GM19463 (cell line): ENCODE data around the gene YBX1.

Source experiments
- ATAC-seq: cut with Tn5 transposase; IDR thresholded peaks from one replicate; pipeline ENCODE4 v1.9.1; 2021; ENCODE audit warnings: mild to moderate bottlenecking, moderate library complexity; ENCODE audit not compliant: unreplicated experiment

YBX1 gene

DNA sequence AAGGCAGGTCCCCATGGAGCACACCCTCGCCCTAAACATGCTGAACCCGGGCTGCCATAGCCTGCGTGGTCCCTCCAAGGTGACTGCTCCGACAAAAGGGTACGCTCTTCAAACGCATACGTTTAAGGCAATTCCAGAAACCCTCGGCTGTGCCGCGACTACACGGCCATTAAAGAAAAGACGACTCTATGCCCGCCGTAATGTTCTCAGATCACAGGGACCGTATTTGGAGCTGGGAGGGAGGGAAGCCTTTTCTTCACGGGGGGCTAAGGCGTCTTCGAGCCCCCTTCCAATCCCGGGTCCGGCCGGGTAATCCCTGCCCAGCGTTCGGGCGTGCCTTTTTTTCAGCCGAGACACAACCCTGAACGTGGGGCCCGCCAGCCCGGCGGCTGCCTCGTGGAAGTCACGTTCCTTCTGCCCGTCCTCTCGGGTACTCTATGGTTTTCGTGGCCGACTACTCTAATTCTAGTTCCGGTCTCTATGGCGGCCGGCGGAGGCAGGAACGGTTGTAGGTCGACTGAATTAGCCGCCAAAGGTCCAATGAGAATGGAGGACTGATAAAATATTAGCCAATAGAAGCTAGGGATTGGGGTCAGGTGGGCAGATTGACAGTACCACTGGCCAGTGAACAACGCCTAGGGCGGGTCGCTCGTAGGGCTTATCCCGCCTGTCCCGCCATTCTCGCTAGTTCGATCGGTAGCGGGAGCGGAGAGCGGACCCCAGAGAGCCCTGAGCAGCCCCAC, at the start of gene YBX1:
YBX1 (plus strand) TSS at position 678 of the 743 bp plus-strand sequence. CDS start 148 bp downstream, outside the sequence.
- peak; percentile 78 for ATAC-seq

DNA sequence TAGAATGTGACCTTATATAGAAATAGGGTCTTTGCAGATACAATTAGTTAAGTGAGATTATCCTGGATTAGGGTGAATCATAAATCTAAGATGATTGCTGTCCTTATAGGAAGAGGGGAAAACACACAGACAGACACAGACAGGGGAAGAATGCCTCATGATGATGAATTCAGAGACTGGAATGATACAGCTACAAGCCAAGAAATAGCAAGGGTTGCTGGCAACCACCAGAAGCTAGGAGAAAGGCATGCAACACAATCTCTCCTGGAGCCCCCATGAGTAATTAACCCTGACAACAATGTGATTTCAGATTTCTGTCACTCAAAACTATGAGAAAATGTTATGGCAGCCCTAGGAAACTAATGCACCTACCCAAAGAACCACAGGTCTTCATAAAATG, 43.1 kb upstream of the YBX1 start:
- no peak for ATAC-seq

DNA sequence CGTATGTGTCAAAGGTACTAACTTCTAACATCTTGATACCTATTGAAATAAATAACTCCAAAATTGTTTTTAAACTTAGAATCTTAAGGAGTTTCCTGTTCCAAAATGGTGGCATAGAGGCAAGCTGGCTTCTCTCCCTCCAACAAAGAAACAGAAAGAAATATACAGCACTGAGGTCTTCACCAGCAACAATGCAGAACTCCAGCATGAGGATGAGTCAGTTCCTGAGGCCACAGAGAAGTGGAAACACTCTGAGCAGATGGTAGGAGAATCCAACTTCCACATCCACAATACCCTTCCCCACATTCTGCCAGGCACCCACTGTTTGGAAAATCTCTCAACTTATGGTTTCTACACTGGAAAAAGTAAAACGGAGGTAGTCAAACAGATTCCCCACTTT, 36.2 kb upstream of the YBX1 start:
- no peak for ATAC-seq

DNA sequence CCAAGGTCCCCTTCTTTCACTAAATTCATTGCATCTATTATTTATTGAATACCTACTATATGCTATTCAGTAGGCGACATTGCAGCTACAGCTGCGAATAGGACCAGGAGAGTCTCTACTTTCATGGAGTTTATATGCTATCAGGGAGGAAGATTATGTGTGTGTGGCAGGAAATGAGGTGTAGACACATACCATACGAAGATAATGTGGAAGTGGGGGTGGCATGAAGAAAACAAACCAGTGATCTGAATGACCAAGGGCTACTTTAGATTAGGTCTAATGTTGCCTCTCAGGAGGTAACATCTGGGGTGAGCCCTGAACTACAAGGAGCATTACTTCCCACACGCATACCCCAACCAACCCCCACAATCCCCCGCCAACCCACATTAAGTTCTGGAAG, 25.0 kb upstream of the YBX1 start:
- ATAC-seq, result no peak

DNA sequence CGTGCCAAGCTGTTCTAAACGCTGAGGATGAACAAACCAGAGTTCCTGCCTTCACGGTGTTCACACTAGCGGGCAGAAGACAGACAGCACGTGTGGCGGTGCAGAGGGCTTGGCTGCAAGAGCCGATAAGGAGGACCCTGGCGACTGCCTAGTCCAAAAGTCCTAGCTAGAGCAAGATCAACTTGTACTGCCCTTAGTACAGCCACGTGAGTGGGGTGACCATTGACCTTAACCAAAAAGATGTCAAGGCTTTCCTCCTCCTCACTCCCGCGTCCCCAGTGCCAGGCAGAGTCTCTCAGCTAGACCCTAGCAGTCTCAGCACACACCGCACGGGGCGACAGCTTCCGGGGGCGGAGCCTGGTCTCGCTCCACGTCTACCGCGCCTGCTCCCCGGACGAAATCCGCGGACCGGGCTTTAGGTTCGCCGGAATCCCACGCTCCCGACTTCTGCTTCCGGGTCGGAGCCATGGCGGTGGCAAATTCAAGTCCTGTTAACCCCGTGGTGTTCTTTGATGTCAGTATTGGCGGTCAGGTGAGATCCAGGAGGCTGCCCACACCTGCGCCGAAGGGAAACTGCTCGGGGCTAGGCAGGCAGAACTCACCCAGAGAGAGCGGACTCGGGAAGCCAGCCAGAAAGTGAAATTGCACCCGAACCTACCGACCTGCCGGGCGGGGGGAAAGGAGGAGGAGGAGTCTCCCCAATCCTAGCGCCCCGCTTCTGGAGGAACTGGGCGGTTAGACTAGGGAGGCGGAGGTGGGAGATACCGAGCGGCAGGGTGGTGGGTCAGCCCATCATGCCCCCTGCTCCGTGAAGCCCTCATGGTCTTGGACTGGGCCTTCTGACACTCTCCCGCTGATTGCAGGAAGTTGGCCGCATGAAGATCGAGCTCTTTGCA, 24.0 kb upstream of the YBX1 start, which contains the start of gene PPIH:
PPIH (plus strand) TSS at position 443 of the 896 bp plus-strand sequence; CDS start at position 467, 24 bp downstream.
- ATAC-seq, result peak; percentile 99

DNA sequence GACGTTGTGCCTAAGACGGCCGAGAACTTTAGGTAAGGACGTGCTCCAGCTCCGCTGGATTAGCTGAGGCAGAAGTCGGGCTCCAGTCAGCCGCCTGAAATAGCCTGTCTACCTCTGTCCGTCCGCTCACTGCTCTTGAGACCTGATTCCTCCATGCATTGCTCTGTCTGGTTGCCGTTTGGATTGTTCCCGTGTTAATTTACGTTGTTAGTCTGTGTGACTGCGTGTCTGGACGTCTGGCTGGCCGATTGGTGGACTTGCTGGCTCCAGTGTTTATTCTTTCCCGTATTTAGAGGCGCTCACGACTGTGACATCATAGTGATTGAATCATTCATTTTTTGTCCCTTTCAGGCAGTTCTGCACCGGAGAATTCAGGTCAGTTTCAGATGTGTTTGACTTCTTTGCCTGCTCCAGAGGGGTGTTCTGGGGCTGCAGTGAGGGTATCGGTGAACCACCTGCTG, 23.3 kb upstream of the YBX1 start:
- ATAC-seq, result no peak

DNA sequence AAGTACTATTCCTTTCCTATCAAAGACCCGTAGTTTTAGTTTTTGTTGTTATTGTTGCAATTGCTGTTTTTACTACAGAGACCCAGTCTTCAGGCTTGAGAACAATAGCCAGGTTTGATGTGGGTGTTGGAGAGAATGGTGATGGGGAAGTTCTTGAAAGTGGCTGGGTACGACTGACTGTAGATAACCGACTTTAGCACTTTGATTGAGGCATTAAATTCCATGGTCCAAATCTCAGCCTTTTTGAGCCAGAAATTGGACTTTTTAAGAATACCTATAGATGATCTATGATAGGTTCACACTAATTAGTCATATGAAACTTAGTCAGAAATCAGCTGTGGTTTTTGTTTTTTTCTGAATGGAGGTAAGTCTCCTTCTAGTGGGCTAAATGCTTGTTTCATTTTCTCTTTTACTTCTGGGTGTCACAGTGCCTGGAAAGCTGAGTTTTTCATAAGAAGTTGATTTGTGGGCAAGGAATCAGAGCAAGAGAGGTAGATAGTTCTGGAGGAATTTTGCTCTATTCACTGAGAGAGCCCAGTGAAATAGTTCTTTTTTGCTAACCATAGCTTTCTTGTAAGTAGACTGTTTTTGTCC, 21.2 kb upstream of the YBX1 start:
- no peak for ATAC-seq

DNA sequence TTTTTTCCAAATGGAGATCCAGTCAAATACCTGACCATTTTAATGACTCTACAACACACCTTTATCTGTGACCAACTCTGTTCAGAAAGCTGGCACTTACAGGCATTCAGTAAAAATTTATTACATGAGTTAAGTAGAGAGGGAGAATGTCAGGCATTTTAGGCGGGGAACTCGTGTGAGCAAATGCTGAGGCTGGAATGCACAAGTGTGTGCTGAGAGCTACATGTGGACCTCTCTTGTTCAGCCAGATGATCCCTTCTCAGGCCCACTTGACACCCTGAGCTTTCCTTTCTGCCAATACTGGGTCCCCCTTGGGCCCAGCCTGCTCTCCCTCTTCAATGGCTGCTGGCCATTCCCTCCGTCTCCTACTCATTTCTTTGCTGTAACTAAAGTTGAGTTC, 12.3 kb upstream of the YBX1 start:
- ATAC-seq, result no peak

DNA sequence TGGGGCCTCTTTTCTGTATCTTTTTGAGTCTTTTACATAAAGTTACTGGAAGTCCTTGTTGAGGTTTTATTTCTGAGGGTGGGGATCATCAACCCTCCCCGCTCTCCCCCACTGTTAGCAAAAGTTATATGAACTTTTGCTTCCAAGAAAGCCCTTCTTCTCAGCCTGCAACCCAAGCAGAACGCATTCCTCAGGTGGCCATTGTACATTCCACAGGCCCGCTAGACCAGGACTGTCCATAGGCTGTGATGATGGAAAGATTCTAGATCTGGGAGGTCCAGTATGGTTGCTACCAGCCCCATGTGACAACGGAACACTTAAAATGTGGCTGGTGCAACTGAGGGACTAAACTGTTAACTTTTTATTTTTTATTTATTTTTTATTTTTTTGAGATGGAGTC, 11.8 kb upstream of the YBX1 start:
- ATAC-seq, result no peak

DNA sequence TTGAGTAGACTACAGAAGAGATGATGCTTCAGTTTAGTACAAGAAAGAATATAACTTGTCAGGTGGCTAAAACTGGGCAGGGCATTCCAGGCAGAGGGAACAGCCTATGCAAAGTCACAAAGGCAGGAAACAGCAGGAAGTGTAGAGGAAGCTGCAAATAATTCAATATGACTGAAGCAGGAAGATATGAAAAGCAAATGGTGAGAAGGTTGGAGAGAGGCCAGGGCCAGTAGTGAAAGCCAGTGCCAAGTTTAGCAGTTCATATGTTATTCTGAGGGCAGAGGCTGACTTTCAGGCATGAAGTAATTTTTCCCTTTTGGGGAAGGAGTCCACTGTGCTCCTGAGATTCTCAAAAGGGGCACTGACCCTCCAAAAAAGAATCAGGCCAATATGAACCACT, 8.0 kb upstream of the YBX1 start:
- ATAC-seq, result no peak

DNA sequence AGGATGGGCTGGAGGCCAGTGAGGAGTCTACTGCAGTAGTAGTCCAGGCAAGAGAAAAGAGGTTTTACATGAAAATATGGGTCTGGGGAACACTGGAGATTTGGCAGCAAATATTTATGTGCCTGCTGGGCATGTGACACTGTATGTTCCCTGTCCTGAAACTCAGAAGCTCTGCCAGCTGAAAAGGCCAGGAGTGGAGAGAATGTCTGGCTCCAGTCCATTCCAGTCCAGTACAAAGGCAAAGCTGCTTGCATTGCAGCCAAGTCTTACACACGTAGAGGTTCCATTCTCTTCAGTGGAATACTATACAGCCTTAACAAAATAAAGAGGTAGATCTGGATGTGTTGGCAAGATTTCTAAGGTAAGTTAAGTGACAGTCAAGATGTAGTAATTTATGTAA, 7.5 kb upstream of the YBX1 start:
- no peak for ATAC-seq

DNA sequence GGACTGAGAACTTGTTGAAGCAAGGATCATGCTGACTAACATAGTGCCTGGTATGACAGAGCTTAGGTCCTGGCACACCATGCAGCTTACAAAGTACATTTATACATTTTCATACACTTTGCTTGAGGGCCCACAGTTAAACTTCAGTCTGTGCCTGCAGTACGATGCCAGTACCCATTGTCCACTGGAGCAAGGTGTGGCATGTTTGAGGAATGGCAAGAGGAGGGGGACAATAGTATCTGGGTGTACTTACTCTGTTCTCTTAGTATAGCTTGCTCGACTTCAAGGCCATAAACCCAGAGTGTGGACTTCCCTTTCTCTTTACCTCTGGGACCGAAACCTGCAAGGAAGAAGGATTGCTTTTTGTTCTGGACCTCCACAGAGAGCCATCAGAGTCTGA, 6.8 kb upstream of the YBX1 start:
- ATAC-seq, result no peak

DNA sequence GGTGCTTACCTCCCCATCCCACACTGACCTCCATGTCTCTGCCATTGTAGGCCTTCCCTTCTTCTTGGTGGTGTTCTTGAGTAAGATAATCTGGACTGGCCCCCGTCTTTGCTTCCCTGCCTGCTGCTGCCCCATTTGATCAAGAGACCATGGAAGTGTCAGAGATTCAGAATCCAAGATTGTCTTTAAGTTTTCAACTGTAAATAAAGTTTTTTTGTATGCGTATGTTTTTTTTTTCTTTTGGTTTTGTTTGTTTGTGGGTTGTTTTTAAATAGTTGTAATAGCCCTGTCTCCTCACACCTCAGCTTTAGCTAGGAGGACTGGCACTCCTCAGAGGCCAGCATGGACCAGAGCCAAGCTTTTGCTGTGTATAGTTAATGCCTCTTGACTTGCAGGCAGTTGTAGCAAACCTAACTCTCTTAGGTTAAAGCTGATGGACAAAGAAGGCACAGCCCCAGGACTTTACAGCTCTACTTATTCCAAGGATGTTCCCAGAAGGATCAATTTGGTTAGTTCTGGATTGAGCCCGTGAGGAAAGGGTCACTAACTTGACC, 5.6 kb upstream of the YBX1 start:
- ATAC-seq, result no peak

DNA sequence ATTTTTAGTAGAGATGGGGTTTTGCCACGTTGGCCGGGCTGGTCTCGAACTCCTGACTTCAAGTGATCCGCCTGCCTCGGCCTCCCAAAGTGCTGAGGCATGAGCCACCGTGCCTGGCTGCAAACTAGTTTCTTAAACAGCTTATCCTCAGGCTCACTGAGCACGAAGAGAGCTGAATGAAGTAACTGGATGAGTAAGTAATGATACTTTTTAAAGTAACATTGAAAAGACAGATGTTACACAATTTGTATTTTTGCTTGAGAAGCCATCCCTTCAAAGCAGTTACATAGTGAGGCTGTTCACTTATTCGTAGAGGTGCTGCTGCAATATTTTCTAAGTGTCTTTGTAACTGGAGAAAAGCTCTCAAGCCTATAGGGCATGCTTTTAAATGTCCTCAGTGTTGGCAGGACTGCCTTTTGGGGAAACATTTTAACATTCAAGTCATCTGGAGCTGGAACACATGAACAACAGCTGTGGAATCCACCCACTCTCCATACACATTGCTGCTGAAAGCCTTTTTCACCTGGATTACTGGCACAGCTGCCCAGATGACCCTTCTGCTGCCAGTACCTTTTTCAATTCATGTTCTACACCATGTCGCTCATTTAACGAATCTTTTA, 2.7 kb upstream of the YBX1 start:
- no peak for ATAC-seq

DNA sequence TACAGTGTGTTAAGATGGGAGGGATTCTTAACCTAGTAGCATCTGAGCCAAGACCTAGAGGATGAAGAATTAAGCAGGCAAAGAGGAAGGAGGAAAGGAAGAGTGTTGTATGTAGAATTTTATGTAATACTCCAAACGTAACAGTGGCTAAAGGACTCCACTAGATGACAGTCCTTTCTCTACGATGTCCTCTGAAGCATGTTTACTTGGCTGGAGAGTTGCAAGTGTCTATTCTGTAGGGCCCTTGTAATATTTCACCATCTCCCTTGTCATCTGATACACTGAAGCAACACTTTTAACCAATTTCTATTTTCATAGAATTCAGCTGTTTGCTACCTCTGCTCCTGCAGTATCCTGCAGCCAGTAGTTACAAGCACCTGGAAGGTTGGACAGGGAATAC, 2.2 kb upstream of the YBX1 start:
- ATAC-seq, result no peak

DNA sequence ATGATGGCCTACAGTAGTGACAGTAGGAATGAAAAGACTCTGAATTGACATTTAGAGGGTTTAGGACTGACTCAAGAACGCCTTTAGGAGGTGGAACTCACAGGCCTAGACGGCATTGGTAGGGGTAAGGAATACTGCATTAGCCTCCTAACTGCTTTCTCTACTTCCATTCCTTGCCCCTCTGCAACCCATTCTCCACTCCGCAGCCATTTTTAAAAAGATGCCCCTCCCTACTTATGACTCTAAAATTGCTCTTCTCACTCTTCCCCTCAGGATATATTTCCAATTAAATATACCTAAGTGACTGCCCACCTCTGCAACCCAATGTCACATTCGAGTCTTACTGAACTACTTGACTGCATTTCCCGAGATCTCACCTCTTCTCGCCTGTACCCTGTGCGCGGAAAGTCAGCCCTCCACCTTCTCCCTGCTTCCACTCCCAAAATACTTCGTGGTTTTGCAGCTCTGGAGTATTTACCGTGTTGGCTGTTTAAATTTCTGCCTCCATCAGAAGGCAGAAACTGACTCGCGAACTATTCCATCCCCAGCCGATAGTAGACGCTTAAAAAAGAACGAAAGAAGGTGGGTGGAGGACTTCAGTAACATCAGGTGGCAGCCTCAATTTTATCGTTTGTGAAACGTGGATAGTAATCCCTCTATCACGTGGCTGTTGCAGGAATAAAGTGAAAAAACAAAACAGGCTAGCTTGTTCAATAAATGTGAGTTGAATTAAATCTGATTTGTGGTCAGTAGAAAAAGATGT, 1.1 kb upstream of the YBX1 start:
- ATAC-seq, result no peak

DNA sequence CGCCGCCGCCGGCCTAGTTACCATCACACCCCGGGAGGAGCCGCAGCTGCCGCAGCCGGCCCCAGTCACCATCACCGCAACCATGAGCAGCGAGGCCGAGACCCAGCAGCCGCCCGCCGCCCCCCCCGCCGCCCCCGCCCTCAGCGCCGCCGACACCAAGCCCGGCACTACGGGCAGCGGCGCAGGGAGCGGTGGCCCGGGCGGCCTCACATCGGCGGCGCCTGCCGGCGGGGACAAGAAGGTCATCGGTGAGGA, 193 bp downstream of the YBX1 start:
- peak; percentile 18 for ATAC-seq

DNA sequence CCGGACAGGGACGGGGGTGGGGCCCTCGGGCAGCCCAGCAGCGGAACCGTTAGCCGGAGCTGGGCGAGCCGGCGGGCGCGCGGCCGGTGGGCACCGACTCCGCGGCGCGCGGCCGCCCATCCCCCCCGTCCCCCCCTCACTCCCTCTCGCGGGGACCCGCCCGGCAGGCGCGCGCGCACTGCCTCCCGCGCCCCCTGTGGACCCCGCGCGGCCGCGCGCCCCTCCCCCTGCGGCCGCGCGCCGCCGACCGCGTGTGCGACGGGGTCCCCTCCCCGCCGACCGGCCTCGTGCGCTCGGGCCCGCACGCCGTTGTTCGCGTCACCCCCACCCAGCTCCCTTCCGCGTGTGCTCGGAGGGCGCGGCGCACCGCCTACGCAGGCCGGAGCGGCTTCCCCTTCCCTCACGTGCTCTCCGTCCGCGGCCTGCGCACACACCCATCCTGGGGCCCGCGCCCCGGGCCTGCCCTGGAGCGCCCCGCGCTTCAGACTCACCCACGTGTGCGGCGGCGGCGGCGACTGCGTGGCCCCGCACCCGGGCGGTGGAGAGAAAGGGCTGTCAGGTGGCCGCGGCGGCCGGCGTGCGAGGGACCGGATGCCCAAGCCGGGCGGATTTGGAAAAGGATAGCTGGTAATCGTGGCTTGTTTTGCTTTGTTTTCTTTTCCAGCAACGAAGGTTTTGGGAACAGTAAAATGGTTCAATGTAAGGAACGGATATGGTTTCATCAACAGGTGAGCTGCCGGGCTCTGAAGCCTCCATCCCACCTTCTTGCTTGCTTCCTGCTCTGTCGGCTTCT, 717 bp downstream of the YBX1 start:
- ATAC-seq, result peak; percentile 45

DNA sequence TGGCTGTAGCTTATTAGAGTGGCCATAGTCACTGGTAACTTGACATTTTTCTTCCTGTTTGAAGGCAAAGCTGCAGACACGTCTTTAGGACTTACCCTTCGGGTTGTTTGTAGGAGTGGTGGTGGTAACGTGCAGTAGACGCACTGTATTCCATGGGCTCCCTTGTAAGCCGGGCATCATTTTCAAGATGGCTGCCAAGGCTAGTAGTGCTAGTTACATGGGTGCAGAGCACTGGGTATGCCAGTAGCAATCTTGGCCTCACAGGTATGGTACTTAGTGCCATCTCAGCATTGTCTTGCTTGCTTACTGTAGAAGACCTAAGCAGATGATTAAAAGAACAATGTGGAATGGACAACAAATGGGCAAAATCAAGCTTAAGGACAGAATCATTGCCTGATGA, 1.9 kb downstream of the YBX1 start:
- no peak for ATAC-seq

DNA sequence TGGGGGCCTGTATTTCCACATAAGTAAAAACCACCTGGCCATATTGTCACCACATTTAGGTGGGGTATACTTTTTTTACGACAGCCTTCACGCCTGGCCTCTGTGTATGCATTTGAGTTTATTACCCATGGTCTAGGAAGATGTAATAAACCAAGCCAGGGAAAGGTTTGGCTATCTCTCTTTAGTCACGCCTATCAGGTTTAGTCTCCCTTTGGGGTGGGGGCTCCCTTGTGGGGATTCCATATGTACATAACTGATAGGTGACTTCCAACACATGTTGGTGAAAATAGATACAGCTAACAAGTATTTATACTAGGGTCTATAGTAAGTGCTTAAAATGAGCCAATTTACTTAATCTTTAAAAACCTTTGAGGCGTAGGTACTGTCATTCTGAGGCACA, 4.2 kb downstream of the YBX1 start:
- ATAC-seq, result no peak
